ENCODE measurements around the gene EXOC6B.

EXOC6B gene

DNA sequence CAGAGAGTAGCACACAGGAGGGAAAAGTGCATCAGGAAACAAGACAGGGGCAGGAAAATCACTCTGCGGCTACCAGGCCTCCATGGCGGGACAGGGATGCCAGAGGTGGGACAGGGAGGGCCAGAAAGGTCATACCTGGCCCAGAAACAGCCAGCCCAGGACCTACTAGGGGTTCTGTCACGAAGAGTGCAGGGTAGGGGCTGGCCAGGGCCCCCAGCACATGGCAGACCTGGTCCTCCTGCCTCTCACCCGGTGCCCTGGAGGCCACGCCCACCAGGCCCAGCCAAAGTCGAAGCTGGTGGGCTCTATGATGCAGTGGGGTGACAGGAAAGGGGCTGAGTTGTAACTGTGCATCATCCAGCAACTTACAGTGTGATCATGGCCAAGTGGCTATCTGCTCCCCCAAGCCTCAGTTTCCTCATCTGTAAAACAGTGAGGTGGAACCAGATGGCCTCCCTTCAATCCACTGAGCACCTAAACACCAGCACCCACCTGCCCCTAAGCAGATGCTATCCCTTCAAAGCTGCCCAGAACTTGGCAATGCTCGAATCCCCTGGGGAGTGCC lies 688.8 kb downstream of the EXOC6B start:
- in situ Hi-C loops (cut with HindIII; ENCODE audit: low pct_ligation_motif_present, low pct_unique_long_range_greater_than_20kb, low sequenced_read_pairs): no loop called here

DNA sequence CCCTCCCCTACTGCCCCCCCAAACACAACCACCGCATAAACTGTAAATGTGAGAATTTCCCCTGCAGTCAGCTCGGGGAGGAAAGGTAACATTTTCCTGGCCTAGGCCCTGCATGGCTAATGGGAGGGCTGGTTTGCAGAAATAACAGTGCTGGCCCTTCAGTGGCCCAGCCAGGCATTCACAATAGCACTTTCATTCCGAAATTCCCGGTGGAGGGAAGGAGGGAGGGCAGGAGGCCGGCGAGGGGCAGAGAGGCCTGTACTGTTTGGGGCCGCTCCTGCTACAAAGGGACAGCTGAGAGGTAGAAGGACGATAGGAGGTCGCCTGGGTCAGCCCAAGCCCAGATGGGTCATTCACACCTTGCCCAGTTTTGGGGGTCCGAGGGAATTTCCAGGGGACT lies 689.5 kb downstream of the EXOC6B start:
- in situ Hi-C loops (cut with HindIII; ENCODE audit: low pct_ligation_motif_present, low pct_unique_long_range_greater_than_20kb, low sequenced_read_pairs): no loop called here
- DNase-seq: no peak

More for the DNA sequence above, 688.8 kb downstream of the EXOC6B start:
- no peak for DNase-seq

GRCh38 chr2:72135921-72136320 lies 689.9 kb downstream of the EXOC6B start:
- DNase-seq: no peak
- in situ Hi-C loops (cut with HindIII; ENCODE audit: low pct_ligation_motif_present, low pct_unique_long_range_greater_than_20kb, low sequenced_read_pairs): no loop called here

DNA sequence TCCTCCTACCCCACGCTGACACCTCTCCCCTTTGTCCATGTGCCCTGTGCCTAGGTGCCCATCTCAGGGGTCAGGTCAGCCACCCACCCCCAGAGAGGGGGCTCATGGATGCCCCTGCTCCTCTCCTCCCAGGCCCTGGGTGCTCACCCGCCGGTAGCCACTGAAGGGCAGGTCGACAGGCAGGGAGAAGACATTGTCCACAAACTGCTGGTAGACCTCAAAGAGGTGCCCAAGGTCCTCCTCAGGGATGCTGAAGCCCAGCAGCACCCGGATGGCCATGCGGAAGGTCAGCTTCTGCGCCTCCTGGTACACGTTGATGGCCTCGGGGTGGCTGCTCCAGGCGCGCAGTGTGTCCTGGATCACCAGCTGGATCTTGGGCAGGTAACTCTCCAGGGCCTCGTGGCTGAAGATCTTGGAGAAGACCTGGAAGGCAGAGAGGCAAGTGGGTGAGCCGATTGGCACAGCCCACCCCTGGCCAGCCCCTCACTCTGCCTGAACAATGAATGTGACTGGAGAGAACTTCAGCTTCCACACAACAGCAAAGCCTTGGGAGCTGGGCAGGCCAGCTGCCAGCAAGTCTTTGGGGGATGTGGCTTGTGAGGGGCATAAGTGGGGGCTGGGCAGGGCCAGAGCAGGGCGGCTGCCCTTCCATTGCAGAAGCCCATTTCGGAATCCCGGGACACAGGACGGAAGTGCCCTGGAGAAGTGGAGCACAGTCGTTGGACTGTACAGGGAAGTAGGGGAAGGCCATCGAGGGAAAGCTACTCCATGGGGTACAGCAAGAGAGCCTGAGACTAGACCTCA lies 690.6 kb downstream of the EXOC6B start:
- DNase-seq: no peak
- in situ Hi-C loops (cut with HindIII; ENCODE audit: low pct_ligation_motif_present, low pct_unique_long_range_greater_than_20kb, low sequenced_read_pairs): no loop called here

GRCh38 chr2:72134408-72134996 lies 691.3 kb downstream of the EXOC6B start:
- in situ Hi-C loops (cut with HindIII; ENCODE audit: low pct_ligation_motif_present, low pct_unique_long_range_greater_than_20kb, low sequenced_read_pairs): no loop called here
- DNase-seq: no peak

DNA sequence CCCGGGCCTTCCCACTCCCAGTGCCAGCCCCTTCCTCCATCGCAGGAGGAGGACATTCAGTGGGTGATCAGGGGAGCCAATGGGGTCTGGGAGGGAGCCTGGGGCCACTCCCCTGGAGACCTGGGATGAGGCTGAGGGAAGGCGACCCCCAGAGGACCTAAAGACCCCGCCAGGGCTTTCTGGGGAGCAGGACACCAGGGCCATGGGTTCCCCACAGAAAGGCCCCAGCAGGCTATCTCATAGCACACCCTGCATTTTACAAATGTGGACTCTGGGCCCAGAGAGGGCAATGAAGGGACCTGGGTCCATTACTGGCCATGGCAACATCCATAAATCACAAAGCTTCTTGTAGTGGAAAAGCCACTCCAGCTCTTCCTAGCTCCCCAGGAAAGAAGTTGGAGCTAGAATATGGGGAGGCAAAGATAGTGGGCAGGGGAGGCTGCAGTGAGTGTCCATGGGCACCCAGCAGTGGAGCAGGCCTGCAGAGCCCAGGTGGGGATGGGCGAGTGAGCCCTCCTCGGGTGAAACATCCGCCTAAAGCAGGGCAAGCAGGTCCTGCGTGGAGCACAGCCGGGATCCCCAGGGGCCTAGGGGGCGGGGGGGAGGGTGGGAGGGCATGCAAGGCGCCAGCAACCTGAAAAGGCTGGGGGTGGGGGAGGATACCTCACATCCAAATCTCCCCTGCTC lies 692.0 kb downstream of the EXOC6B start:
- in situ Hi-C loops (cut with HindIII; ENCODE audit: low pct_ligation_motif_present, low pct_unique_long_range_greater_than_20kb, low sequenced_read_pairs): no loop called here
- no peak for DNase-seq

DNA sequence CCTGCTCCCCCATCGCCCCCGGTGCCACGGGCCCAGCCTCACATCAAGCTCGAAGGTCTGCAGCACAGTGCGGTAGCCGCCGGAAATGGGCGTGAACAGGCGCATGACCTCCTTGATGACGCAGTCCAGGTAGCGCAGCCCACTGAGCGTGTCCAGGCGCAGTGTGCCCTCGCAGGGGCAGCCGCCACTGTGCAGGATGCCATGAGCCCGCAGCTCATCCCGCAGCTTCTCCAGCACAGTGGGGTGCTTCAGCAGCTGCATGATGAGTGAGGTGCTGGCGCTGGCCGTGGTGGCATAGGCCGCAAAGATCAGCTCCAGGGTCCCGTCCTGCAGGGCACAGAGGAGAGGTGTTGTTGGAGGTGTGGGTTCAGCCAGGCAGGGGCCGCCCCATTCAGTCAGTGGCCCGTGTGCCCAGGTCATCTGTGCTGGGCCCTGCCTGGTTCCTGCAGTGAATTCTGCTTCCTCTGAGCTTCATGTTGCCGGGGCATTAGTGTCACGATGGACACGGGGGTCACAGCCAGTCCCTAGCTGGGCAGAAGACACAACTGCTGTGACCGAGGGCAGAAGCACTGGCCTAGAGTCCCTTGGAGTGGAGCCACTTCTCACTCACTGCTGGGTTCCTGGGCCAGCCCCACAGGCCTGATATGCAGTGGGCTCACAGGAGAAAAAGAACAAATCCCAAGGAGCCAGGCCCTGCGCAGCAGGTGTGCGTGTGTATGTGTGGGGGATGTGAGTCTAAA lies 692.7 kb downstream of the EXOC6B start:
- in situ Hi-C loops (cut with HindIII; ENCODE audit: low pct_ligation_motif_present, low pct_unique_long_range_greater_than_20kb, low sequenced_read_pairs): no loop called here
- DNase-seq: no peak

DNA sequence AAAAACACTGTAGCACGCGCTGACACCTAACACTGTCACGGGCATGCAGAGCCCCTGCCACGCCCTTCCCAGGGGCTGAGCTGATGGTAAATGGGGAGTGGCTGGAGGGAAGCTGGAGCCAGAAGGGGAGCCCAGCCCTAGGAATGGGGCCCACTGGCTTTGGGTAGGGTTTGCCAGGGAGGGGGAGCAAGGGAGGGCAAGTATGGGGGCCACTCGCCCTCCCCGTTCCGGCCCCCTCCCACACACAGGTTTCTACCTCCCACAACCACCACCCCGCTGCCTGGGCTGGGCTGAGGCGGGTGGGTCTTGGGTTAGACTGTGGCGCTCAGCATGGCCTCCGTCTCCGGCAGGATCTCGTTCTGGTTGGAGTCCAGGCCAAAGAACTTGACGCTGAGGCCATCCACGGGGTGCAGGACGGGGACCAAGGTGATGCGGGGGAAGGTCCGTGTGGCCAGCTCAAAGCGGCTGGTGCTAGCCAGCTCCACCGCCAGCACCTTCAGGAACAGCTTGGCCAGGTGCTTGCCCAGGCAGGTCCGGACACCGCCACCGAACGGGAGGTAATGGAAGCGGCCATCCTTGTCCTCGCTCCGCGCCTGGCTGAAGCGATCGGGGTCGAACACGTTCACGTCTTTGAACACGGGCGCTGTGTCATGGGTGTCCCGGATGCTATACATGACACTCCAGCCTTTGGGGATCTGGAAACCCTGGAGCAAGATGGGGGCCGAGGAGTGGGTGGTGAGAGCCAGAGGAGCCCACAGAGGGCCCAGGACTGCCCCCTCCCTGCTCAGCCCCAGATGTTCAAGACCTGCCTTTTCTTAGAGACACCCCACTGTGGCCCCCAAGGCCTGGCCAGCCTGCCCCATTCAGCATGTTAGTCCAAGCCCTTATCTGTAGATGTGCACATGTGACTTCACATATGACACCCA lies 693.7 kb downstream of the EXOC6B start:
- no peak for DNase-seq
- in situ Hi-C loops (cut with HindIII; ENCODE audit: low pct_ligation_motif_present, low pct_unique_long_range_greater_than_20kb, low sequenced_read_pairs): no loop called here

- DNase-seq: no peak
- in situ Hi-C loops (cut with HindIII; ENCODE audit: low pct_ligation_motif_present, low pct_unique_long_range_greater_than_20kb, low sequenced_read_pairs): no loop called here
Measured at GRCh38 chr2:72131371-72131891, 694.4 kb downstream of the EXOC6B start.

DNA sequence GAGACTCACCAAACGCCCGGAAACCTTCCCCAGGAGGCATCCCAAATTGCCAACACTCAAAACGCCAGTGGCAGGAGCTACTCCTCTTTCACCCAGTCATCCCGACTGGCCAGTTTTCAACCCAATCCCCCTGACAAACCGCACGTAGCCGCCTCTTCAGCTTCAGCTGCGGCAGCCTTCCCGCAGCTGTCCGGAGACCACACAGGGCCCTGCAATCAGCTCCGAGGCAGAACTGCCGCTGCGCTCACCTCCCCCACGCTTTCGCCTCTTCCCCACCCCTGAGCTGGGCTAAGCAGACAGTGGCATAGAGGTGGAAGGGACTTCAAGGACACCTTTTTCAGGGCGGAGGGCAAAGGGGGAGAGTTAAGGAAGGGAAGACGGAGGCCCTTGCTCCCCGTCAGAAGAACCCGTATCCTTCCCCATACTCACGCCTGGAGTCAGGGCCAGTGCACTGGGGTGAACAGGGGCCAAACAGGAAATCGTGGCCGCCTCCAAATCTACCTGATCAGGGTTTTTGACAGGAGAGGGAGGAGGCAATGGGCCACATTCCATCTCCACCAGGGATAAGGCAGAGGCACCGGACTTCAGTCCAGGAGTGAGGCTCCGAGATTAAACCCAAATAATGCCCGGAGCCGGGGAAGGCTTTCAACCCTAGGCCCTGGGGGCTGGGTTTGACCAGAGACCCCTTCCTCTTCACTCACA lies 695.0 kb downstream of the EXOC6B start:
- in situ Hi-C loops (cut with HindIII; ENCODE audit: low pct_ligation_motif_present, low pct_unique_long_range_greater_than_20kb, low sequenced_read_pairs): no loop called here
- DNase-seq: no peak

GRCh38 chr2:72129681-72130340 lies 696.0 kb downstream of the EXOC6B start:
- in situ Hi-C loops (cut with HindIII; ENCODE audit: low pct_ligation_motif_present, low pct_unique_long_range_greater_than_20kb, low sequenced_read_pairs): no loop called here

DNA sequence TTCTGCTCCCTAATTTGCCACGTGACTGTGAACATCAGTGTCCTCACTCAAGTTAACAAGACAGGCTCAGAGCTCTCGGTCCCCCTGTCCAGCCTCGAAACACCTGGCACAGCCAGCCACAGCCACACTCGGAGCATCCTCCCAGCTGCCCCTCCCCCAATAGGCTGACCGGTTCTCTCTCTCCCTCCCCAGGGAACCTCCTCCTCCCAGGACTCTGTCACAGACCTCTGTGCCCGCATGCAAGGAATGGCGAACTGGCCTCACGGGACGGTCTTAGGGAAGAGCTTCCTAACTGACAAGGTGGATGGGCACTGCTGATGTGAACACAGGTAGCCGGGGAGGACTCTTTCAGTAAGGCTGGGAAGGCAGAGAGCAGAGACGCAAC lies 697.0 kb downstream of the EXOC6B start:
- DNase-seq: no peak
- in situ Hi-C loops (cut with HindIII; ENCODE audit: low pct_ligation_motif_present, low pct_unique_long_range_greater_than_20kb, low sequenced_read_pairs): no loop called here

More at GRCh38 chr2:72129681-72130340, 696.0 kb downstream of the EXOC6B start:
- DNase-seq: no peak

DNA sequence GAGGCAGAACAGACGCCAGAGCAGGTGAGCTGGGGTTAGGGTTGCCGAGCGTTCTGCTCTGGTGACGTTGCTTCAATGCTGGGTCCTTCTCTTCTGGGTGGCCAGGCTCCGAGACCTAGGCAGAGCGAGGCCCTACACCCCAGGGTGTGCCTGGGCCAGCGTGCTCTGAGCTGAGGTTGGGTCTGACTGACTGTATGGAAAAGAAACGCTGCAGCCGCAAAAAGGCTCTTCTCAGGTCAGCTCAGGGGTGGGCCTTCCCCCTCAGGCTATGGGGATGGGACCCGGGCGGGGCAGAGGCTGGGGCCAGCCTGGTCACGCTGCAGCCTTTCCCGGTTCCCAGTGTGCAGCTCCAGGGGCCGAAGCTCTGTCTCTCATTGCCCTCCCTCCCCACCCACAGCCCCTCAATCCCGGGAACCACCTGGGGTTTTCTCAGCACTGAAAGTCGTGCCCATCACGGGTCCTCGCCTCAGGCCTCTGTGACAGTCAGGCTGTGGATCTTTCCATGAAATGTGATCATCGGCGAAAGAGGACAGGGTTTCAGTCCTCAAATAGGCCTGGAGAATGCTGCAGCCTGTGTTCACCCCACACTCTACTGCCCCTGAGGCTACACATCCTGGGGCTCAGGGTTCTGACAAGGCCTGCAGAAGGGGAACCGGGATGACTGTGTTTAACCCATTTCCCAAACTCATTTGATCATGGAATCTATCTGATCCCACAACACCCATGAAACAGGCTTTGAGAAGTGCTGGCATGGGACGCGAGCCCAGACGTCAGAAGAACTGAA lies 697.6 kb downstream of the EXOC6B start:
- no peak for DNase-seq
- in situ Hi-C loops (cut with HindIII; ENCODE audit: low pct_ligation_motif_present, low pct_unique_long_range_greater_than_20kb, low sequenced_read_pairs): no loop called here

- in situ Hi-C loops (cut with HindIII; ENCODE audit: low pct_ligation_motif_present, low pct_unique_long_range_greater_than_20kb, low sequenced_read_pairs): no loop called here
- DNase-seq: no peak
Measured at GRCh38 chr2:72127401-72128058, 698.3 kb downstream of the EXOC6B start.

Data from ACHN (cell line).